GM19328 (cell line): ENCODE results near the gene MAD1L1.

ENCODE experiments used
- ATAC-seq: cut with Tn5 transposase; IDR thresholded peaks from one replicate; pipeline ENCODE4 v1.9.1; 2021; ENCODE audit warnings: mild to moderate bottlenecking, moderate library complexity; ENCODE audit not compliant: unreplicated experiment

Gene MAD1L1

DNA sequence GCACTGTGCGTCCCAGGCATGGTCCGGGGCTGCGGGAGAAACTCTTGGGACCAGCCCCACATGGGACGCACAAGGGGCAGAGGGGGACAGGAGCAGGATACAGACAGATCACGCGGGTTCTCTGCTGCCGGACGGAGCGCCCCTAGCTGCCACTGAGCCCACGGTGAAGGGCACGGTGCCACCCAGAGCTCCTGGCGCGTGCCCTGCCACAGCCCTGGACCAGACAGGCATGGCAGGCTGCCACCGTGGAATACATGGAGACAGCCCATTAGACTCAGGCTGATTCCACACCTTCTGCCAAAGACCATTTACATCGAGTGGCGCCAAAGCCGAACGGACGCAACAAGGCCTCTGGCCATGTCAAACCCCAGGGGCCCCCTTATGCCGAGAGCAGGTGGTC, 90.4 kb downstream of the MAD1L1 start:
- no peak for ATAC-seq

DNA sequence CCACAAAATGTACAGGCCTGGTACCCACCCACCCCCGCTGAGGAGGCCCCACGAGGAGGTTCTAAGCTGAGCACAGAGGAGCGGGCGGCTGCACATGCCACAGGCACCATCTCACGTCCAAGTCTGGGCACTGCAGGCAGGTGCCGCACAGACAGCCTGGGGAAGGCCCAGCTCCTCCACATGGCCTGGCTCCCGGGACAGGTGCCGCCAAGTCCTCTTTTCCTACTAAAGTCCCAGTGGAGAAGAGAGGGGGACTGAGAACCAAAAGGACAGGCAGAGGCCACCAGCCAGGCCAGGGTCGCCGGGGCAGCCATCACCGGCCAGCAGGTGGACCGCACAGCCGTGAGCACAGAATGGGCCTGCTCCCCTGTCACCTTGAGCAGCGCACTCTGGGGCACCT, 91.1 kb downstream of the MAD1L1 start:
- no peak for ATAC-seq

DNA sequence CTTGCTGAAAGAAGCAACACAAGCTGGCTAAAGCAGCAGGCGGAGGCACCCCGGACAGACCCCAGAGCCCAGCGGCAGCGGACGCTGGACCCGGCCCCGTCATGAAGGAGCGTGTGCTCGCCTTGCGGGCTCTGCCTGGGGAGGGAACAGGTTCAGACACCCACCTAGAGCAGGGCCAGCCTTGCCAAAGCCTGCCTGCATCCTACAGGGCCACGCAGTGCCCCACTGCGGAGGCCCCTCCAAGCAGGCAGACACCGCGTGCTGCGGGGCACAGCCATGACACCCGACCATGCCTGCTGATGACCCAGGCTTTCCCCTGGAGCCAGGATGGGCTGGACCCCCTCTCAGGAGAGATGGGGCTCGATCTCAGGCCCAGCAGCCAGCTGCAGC, 91.7 kb downstream of the MAD1L1 start:
- ATAC-seq: no peak

DNA sequence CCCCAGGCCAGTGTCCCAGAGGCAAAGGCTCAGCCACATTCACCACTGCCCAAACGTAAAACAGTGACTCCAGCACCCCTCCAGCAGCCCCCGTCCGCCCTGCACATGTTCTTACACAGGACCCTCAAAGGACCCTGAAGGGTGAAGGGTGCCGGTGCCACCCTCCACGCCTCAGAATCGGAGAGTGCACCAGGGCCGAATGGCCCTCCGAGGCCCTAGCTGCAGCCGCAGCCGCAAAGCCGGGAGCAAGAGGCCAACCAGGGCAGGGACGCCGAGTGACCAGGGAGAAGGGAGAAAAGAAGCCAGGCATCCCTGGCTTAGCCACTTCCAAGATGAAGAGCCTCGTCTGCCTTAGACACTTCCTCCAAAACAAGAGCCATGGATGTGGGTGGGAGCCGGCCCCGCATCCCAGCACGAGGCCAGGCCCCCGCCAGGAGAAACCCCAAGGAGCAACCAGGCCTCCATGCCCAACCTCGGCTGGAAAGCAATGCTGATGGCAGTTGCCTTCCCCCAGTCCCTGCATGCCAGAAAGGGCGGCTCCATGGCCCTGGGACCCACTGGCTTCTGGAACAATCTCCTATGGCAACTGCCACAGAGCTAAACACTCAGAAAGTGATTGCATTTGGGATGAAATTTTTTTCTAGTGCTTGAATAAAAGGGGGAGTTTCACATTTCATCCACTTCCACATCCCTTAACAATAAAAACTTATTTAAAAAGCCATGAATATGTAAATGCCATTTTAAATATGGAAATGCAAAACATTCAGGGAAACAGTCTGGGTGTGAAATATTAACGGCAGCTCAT, 92.3 kb downstream of the MAD1L1 start:
- ATAC-seq: no peak

DNA sequence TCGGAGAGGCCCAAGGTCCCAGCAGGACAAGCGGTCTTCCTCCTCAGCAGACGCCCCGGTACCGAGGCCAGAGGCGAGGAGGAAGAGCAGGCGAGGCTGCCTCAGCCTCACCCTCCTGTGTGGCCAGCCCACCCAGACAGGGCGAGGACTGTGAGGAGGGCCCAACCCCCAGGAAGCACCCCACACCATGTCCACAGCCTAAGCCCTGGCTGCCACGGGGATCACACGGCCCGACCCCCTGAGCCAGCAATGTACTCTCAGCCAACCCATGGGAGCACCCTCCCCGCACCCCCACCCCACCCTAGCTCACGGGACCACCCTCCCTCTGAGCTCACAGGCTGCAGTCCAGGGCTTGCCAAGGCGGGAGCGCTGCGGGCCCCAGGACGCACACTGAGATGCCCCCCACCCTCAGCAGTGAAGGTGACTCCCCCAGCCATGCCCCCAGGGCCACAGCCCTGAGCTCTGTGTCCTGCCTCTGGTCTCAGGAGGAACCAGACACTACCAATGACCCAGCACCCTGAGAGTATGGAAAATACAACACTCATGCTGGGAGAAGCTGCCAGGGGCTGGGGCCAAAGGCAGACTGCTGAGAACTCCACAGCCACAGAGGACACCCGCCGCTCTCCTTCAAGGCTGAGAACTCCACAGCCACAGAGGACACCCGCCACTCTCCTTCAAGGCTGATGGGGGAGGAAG, 93.6 kb downstream of the MAD1L1 start:
- no peak for ATAC-seq

DNA sequence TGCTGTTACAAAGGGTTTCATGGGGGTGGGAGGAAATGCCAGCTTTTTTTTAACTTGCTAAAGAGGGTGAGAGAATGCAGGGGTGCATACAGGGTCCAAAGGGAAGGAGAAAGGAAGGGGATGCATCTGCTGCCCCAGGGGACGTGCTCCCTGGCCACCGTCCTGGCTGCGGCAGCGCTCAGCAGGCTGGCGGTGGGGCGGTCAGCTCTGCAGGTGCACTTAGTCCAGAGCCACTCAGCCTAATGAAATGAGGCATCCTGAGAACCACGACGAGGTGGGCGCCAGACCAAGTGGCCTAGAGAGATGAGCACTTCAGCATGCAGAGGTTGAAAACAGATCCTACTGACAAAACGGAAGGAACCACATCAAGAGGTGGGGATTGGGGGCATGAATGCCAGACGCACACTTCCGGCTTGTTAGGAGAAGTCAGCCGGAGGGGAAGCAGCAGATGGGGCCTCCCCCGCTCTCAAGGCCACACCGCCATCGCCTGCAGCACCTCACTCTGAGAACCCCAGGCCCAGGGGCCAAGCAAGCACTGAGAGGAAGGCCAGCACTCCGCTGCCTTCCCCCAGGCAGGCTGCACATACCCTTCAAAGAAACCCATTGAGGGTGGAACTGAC, 94.5 kb downstream of the MAD1L1 start:
- ATAC-seq: no peak

DNA sequence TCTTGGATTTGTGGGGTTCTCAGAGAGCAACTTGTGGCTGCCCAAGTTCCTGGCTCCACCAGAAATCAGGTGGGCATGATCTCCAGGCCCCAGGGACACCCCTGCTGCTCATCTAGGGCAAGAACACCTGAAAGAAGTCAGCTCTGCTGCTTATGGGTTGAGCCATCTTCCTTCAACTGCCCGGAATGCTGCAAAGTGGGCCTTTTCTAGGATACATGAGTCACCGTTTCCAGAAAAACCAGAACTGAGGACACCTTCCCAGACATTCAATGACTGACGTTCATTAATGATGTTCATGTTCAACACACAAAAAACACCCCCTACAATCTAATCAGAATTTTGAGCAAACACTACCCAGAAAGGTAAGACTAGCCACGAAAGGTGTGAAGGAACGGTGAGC, 98.0 kb downstream of the MAD1L1 start:
- ATAC-seq: no peak

DNA sequence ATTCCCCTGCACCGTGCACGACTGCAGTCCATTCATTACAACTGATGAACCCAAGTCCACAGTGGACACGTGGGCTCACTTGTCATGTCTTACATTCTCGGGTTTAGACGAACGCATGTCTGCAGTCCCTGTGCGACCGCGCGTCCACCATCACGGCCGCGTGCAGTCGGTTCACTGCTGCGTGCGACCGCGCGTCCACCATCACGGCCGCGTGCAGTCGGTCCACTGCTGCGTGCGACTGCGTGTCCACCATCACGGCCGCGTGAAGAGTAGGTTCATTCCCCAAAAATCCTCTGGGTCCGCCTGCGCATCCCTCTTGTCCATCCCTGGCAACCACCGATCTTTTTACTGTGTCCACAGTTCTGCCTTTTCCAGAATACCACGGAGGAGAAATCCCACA, 100.5 kb downstream of the MAD1L1 start:
- ATAC-seq: no peak

DNA sequence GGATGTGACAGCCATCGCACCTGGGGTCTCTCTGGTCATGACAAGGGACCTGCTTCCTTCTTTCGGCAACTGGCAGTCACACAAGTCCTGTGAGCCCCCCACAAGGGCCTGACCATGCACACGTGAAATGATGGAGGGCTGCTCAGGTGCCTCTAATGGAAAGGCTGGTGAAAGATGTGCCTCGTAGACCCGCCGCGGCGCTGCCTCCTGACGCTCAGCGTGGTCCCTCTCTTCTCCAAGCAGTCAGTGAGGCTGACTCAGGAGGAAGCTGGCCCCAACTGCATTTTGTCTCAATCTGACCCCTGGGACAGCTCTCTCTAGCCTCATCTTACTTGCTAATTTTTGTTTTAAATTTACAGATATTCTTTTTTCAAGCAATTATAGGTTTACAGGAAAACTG, 100.9 kb downstream of the MAD1L1 start:
- no peak for ATAC-seq

DNA sequence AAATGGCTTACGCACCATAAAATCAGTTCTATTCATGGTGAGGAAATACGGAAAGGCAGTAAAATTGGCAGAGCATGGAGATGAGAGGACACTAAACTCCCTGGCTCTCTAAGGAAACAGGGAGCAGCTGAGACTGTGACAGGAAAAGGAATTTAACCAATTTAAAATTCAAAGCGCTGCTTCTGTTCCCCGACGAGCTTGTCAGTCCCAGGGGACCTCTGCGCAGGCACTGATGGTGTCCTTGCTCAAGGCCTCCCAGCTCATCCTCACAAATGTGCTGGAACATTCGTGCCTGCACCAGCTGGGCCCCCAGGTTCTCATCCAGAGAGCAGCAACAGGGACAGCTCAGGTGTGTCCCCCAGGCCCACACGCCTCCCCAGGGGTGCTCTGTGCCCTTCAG, 101.4 kb downstream of the MAD1L1 start:
- no peak for ATAC-seq

DNA sequence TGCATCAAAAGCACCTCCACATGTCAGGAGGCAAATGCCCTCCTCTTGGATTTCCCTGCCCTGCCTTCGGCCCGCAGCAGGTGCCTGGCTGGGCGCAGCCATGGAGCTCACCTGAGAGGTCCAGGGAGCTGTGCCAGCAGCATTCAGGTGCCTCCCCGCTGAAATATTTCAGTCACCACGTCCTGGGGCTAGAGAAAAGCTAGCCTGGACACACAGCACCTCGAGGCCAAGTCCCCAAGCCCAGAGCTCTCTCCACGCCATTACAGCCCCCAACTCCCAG, 102.7 kb downstream of the MAD1L1 start:
- no peak for ATAC-seq

DNA sequence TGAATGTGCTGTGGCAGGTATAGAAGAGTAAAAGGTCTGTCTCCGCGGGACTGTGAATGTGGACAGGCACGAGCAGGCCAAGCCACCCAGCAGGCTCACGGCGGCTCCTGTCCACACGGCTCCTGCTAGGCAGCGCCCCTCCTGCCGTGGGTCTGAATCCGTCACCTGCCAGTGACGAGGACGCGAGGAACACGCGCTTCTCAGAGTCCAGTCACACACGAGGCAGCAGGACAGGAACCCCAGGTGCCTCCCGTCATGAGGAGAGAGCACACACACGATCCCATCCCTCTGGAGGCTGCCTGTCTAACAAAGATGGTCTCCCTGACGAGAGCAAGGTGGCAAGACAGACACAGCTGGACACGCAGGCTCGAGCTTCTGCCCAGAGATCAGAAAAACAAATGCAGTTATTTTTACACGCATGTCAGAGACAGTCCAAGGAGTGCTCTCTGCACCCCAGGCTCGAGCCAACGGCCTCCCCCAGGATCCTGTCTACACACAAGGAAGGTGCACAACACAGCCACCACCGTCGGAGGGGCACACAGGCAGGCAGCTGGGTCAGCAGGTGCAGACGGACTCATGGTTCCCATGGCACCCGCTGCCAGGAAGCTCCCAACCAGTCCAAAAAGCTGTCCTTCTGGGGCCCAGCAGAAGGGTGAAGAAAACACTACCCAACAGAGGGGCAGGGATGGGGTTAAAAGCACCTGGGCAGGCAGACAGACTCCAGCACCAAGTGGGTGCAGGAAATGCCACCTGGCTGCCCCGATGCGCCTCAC, 103.2 kb downstream of the MAD1L1 start:
- no peak for ATAC-seq

DNA sequence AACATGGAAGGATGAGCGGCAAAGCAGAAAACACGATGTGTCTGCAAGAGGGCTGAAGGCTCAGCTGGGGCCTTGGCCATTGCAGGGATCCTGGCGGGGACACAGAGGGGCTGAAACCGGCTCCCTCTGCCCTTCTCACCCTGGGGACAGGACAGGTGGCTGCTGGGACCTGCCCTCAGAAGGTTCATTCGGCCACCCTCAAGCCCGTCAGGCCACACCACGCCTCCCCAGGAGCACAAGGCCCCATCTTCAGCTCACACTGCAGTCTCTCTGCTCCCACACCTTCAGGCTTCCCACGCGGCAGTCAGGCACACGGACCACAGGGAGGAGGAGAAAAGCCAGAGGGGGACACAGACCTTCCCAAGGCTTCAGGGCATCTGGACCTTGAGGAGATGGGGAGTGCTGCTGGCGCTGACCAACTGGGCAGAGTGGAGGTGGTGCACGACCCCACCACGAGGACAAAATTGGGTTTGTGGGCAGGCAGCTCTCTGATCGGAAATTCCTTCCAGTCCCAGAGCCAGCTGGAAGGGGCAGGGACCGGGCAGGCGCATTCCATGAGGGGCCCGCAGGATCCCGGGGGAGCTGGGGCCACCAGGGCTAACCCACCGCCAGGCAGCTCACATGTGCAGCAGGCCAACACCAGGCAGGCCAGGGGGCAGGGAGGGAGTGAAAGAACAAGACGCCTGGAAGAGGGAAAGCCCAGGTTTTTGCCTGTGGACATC, 104.0 kb downstream of the MAD1L1 start:
- ATAC-seq: no peak

DNA sequence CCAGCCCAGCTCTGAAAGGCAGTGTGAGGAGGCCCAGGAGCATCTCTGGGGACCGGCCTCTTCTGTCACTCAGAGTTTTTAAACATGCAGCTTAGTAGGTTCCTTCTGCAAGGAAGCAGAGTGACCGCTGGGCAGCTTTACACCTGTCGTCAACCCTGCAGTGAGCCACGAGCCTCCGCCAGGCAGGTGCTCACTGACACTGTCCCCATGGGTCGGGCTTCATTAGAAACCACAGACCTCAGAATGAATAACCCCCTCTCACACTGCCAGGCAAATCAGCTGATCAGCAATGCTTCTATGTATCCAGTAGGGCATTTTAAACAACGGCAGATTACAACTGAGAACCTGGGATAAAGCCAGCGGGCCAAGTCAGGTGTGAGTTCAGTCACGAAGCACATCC, 106.1 kb downstream of the MAD1L1 start:
- no peak for ATAC-seq

DNA sequence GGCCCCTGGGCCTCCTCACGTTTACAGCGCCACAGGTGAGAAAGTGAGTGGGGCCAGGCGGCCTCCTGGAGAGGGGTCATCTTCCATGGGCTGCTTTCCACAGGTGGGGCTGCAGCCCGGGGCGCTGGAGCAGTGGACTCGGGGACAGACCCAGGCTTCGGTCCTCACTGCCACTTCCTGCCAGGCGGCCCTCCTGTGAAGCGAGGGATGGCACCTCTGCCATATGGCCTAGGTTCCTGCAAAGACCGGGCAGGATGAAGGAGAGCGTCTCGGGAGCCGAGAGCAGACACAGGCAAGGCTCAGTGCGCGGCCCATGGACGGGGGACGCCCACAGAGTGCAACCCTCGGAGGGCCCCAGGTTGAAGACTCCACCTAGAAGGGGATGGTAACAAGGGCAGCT, 106.8 kb downstream of the MAD1L1 start:
- ATAC-seq: no peak

DNA sequence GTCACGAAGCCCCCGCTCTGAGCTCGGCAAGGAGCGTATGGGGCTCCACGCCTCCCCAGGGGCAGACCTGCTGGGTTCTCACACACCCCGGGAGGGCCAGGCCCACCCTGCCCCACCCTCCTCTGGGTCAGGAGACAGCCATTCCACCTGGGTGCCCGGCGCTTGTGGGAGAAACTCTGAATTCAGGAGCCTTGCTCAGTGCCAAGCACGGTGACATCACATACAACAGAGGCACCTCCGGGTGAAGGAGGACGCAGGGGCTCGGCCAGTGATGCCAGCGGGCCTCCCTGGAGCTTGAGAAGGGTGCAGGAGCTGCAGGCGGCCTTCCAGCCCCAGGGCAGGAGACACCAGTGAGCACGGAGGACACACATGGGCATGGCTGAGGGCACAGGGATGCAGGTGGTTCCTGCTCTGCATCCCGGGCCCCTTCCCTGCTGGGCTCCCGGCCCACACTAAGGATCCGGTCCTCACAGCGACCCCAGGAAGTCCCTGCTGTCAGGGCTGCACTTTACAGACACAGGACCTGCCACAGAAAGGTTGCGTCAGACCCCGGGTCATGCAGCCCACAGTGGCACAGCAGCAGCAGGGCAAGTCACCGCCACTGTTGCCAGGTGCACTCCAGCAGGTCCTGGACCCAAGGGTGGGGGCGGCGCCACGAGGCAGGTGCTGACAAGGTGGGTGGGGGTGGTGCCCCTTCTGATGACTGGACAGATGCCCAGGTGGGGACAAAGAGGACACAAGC, 108.0 kb downstream of the MAD1L1 start:
- ATAC-seq: no peak

DNA sequence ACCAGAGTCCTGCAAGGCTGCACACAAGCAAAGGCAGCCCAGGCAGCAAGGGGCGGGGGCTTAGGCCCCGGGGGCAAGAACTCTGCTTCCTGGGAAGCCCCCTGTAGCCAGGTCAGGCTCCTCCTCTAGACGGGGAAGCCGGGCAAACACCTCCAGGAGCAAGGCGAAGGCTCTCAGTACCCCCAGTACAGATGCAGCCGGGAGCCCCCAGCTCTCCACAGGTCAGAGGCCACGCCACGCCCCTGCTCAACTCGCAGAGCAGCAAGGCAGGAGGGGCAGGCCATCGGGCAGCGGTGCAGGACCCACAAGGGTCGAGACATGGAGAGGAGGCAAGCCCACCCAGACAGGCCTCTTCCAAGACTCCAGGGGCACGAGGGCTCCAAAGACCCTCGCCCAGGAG, 108.8 kb downstream of the MAD1L1 start:
- no peak for ATAC-seq

DNA sequence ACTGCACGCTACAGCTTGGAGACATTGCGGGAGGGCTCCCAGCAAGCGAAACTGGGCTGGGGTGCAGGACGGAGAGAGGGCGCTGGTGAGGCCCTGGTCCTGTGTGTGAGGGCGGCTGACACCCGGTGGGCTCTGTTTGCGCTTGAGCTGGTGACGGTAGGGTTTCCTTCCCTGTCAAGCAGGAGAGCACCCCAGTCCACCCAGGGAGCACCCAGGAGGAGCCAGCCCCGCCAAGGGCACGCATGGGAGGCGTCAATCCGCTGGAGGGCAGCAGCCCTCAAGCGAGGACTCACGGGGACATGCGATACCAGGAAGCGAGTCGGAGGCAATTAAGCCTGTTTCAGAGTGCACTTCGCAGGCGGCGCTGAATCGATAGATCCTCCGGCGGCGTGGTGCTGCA, 109.4 kb downstream of the MAD1L1 start:
- ATAC-seq: no peak

DNA sequence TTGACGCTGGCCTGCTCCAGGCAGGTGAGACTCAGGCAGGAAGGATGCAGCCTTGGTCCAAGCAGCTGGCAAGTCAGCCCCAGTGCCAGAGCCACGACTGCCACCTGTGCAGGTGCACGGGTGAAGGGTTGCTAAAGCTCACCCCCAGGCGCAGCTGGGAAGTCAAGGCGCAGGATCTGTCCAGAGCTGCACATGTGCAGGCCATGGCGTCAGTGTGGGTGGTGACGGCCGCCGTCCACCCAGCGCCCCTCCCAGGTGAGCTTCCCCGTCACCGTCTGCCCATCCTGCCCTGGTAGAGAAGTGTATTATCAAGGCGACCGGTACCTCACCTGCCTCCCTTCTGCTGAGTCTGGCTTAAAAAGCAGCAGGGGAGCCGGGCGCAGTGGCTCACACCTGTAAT, 110.1 kb downstream of the MAD1L1 start:
- ATAC-seq: no peak
